Subcutaneous abdominal adipose tissue (tissue), 5 donors: ENCODE measurements around the gene SORBS2.

Experiments used
- H3K27ac ChIP-seq: one replicate; pipeline ENCODE4 v1.7.0; 2013; ENCODE audit warnings: low read depth, mild to moderate bottlenecking, inconsistent platforms, low read length, moderate library complexity
- H3K27me3 ChIP-seq, 5 donors: one replicate each; pipeline ENCODE4 v1.7.0; 2013; ENCODE audit warnings: low read length in 5 of 5, inconsistent platforms in 1 of 5; ENCODE audit not compliant: control insufficient read depth in 5 of 5, insufficient read depth in 4 of 5
- H3K36me3 ChIP-seq, 5 donors: one replicate each; pipeline ENCODE4 v1.7.0; 2013; ENCODE audit warnings: low read length in 5 of 5; ENCODE audit not compliant: control insufficient read depth in 5 of 5, insufficient read depth in 5 of 5
- H3K4me1 ChIP-seq, 5 donors: one replicate each; pipeline ENCODE4 v1.7.0; 2013; ENCODE audit warnings: low read length in 5 of 5, mild to moderate bottlenecking in 3 of 5, moderate library complexity in 1 of 5; ENCODE audit not compliant: control insufficient read depth in 5 of 5, insufficient read depth in 5 of 5
- H3K4me3 ChIP-seq, 5 donors: one replicate each; pipeline ENCODE4 v1.7.0; 2013; ENCODE audit warnings: low read length in 5 of 5, low read depth in 1 of 5
- H3K9ac ChIP-seq, 5 donors: one replicate each; pipeline ENCODE4 v1.7.0; 2013; ENCODE audit warnings: low read length in 5 of 5, mild to moderate bottlenecking in 4 of 5, moderate library complexity in 3 of 5
- H3K9me3 ChIP-seq, 5 donors: one replicate each; pipeline ENCODE4 v1.7.0; 2013; ENCODE audit warnings: low read length in 5 of 5; ENCODE audit not compliant: control insufficient read depth in 5 of 5
- donor health status: healthy.
- donor health status: healthy.
- donor health status: healthy.
- donor health status: healthy.
- donor health status: healthy.

Gene SORBS2

GRCh38 chr4:185821029-185821419 is 9.0 kb upstream of the SORBS2 start:
- H3K9ac ChIP-seq = no peak overlapping the region
- peaks cover 0 to 5% (median 3%) of the 10 kb centered on the region in 5 donors for H3K9me3 ChIP-seq
- H3K36me3 ChIP-seq = no peaks in the 10 kb centered on the region
- no peak overlapping the region for H3K4me3 ChIP-seq
- H3K27me3 ChIP-seq = no peaks in the 10 kb centered on the region
- no peak overlapping the region for H3K27ac ChIP-seq
- H3K4me1 ChIP-seq = peaks cover 0 to 2% (median 0%) of the 10 kb centered on the region in 5 donors

- peaks cover 0 to 5% (median 3%) of the 10 kb centered on the region in 5 donors for H3K9me3 ChIP-seq
- H3K27me3 ChIP-seq = no peaks in the 10 kb centered on the region
- H3K4me1 ChIP-seq = peaks cover 0 to 2% (median 0%) of the 10 kb centered on the region in 5 donors
- H3K4me3 ChIP-seq = peak overlapping the region in 4 of 5 donors; percentile 1 to 28 (median 11)
- H3K9ac ChIP-seq = no peak overlapping the region
- no peaks in the 10 kb centered on the region for H3K36me3 ChIP-seq
- no peak overlapping the region for H3K27ac ChIP-seq
Observed at GRCh38 chr4:185820146-185821028, 8.4 kb upstream of the SORBS2 start.

- no peaks in the 10 kb centered on the region for H3K27me3 ChIP-seq
- no peak overlapping the region for H3K4me3 ChIP-seq
- H3K36me3 ChIP-seq = no peaks in the 10 kb centered on the region
- H3K27ac ChIP-seq = no peak overlapping the region
- H3K9me3 ChIP-seq = peaks cover 0 to 5% (median 3%) of the 10 kb centered on the region in 5 donors
- no peak overlapping the region for H3K9ac ChIP-seq
- H3K4me1 ChIP-seq = peaks cover 0 to 2% (median 0%) of the 10 kb centered on the region in 5 donors
Observed at GRCh38 chr4:185819144-185819543, 7.2 kb upstream of the SORBS2 start.

- Histone ChIP-seq H3K9me3 (peaks cover 0 to 5% (median 3%) of the 10 kb centered on the region in 5 donors), H3K36me3 (no peaks in the 10 kb centered on the region), H3K9ac (no peak overlapping the region), H3K4me1 (no peaks in the 10 kb centered on the region), H3K27me3 (peaks cover 0 to 3% (median 0%) of the 10 kb centered on the region in 5 donors), H3K4me3 (no peak overlapping the region), H3K27ac (no peak overlapping the region)
Observed at GRCh38 chr4:185817403-185817818, 5.4 kb upstream of the SORBS2 start.

GRCh38 chr4:185813133-185813532 is 1.1 kb upstream of the SORBS2 start:
- Histone ChIP-seq H3K27ac (no peak overlapping the region), H3K9me3 (no peaks in the 10 kb centered on the region), H3K9ac (no peak overlapping the region), H3K27me3 (peaks cover 0 to 6% (median 2%) of the 10 kb centered on the region in 5 donors), H3K36me3 (no peaks in the 10 kb centered on the region), H3K4me3 (no peak overlapping the region), H3K4me1 (no peaks in the 10 kb centered on the region)

GRCh38 chr4:185810746-185811508 is 1.1 kb downstream of the SORBS2 start:
- H3K4me1 ChIP-seq = no peaks in the 10 kb centered on the region
- no peaks in the 10 kb centered on the region for H3K9me3 ChIP-seq
- peaks cover 0 to 6% (median 2%) of the 10 kb centered on the region in 5 donors for H3K27me3 ChIP-seq
- peak overlapping the region in 1 of 5 donors; percentile 36 for H3K4me3 ChIP-seq
- no peak overlapping the region for H3K27ac ChIP-seq
- H3K36me3 ChIP-seq = no peaks in the 10 kb centered on the region
- H3K9ac ChIP-seq = no peak overlapping the region

GRCh38 chr4:185809533-185810071 is 2.4 kb downstream of the SORBS2 start:
- Histone ChIP-seq H3K4me3 (no peak overlapping the region), H3K9me3 (no peaks in the 10 kb centered on the region), H3K27ac (no peak overlapping the region), H3K9ac (no peak overlapping the region), H3K27me3 (peaks cover 0 to 6% (median 2%) of the 10 kb centered on the region in 5 donors), H3K4me1 (no peaks in the 10 kb centered on the region), H3K36me3 (no peaks in the 10 kb centered on the region)

- H3K27me3 ChIP-seq = peaks cover 0 to 6% (median 2%) of the 10 kb centered on the region in 5 donors
- no peaks in the 10 kb centered on the region for H3K9me3 ChIP-seq
- no peak overlapping the region for H3K4me3 ChIP-seq
- H3K36me3 ChIP-seq = no peaks in the 10 kb centered on the region
- H3K4me1 ChIP-seq = no peaks in the 10 kb centered on the region
- no peak overlapping the region for H3K27ac ChIP-seq
- H3K9ac ChIP-seq = no peak overlapping the region
Observed at GRCh38 chr4:185809121-185809520, 2.9 kb downstream of the SORBS2 start.

- no peak overlapping the region for H3K4me3 ChIP-seq
- no peak overlapping the region for H3K9ac ChIP-seq
- H3K9me3 ChIP-seq = no peaks in the 10 kb centered on the region
- H3K27ac ChIP-seq = no peak overlapping the region
- H3K4me1 ChIP-seq = peaks cover 0 to 2% (median 0%) of the 10 kb centered on the region in 5 donors
- peaks cover 0 to 3% (median 0%) of the 10 kb centered on the region in 5 donors for H3K27me3 ChIP-seq
- H3K36me3 ChIP-seq = no peaks in the 10 kb centered on the region
Observed at GRCh38 chr4:185805979-185806378, 6.0 kb downstream of the SORBS2 start.
